GM18951 (cell line): Measurements from ENCODE around the gene ATG2B.

Experiments
- POLR2A ChIP-seq: IDR thresholded peaks from 4 replicates; pipeline ENCODE4 v1.6.1; 2011; ENCODE audit warnings: mild to moderate bottlenecking; ENCODE audit not compliant: insufficient read length, insufficient read depth; ENCODE audit errors: extremely low read depth
- in situ Hi-C: fragments of 300-500 bp; cut with MboI; formaldehyde crosslinking; loops from one replicate; pipeline ENCODE4 v1.12.0; 2022; ENCODE audit warnings: low sequenced_read_pairs, mixed read lengths, inconsistent platforms; ENCODE audit not compliant: unreplicated experiment

The ATG2B gene, protein sequence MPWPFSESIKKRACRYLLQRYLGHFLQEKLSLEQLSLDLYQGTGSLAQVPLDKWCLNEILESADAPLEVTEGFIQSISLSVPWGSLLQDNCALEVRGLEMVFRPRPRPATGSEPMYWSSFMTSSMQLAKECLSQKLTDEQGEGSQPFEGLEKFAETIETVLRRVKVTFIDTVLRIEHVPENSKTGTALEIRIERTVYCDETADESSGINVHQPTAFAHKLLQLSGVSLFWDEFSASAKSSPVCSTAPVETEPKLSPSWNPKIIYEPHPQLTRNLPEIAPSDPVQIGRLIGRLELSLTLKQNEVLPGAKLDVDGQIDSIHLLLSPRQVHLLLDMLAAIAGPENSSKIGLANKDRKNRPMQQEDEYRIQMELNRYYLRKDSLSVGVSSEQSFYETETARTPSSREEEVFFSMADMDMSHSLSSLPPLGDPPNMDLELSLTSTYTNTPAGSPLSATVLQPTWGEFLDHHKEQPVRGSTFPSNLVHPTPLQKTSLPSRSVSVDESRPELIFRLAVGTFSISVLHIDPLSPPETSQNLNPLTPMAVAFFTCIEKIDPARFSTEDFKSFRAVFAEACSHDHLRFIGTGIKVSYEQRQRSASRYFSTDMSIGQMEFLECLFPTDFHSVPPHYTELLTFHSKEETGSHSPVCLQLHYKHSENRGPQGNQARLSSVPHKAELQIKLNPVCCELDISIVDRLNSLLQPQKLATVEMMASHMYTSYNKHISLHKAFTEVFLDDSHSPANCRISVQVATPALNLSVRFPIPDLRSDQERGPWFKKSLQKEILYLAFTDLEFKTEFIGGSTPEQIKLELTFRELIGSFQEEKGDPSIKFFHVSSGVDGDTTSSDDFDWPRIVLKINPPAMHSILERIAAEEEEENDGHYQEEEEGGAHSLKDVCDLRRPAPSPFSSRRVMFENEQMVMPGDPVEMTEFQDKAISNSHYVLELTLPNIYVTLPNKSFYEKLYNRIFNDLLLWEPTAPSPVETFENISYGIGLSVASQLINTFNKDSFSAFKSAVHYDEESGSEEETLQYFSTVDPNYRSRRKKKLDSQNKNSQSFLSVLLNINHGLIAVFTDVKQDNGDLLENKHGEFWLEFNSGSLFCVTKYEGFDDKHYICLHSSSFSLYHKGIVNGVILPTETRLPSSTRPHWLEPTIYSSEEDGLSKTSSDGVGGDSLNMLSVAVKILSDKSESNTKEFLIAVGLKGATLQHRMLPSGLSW (N-terminal part only)

GRCh38 chr14:96362965-96363750 is at the start of gene ATG2B, which contains the start of gene GSKIP:
ATG2B (minus strand) TSS chr14:96363341; CDS start chr14:96362976, 365 bp downstream.
GSKIP (plus strand) TSS chr14:96363526; CDS start chr14:96382248, 18,722 bp downstream.
- in situ Hi-C loops = no loop called here
- TF ChIP-seq POLR2A = peak; percentile 82

DNA sequence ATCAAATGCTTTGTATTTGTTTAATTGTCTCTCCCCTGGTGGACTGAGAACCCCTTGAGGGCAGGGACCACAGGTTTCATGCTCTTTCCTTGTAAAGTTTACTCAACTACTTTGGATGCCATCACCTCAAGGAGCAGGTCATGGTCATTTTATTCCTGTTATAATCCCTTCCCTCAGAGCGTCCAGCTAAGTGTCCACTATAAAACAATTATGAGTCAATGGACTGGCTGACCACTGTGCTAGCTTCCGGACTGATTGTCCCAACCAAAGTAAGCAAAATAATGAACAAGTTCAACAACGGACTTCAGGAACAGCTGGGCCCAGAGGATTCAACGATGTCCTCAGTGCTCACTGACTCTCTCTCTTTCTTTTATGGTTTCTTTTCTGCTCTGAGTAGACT is 47.0 kb upstream of the ATG2B start:
- in situ Hi-C loops = no loop called here
- TF ChIP-seq POLR2A = no peak

GRCh38 chr14:96409701-96410100 is 46.6 kb upstream of the ATG2B start:
- in situ Hi-C loops = no loop called here
- no peak for TF ChIP-seq POLR2A

- in situ Hi-C loops = no loop called here
- no peak for TF ChIP-seq POLR2A
These were observed 45.5 kb upstream of the ATG2B start for GRCh38 chr14:96408608-96409007.

- no peak for TF ChIP-seq POLR2A
- in situ Hi-C loops = no loop called here
These were observed 44.9 kb upstream of the ATG2B start for GRCh38 chr14:96407935-96408570.

DNA sequence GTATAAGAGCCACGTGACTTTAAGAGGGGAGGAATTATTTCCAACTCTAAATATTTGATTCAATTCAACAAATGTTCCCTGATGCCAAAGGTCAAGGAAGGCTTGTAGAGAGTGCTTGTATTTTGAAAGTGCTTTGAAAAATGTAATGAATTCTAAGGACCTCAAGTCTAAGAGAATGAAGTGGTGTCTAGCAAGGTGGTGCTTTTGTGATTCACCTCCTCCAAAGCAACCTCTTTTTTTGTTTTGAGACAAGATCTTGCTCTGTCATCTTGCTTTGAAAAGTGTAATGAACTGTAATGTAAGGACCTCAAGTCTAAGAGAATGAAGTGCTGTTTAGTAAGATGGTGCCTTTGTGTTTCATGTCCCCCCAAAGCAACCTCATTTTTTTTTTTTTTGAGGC is 42.5 kb upstream of the ATG2B start:
- TF ChIP-seq POLR2A = no peak

DNA sequence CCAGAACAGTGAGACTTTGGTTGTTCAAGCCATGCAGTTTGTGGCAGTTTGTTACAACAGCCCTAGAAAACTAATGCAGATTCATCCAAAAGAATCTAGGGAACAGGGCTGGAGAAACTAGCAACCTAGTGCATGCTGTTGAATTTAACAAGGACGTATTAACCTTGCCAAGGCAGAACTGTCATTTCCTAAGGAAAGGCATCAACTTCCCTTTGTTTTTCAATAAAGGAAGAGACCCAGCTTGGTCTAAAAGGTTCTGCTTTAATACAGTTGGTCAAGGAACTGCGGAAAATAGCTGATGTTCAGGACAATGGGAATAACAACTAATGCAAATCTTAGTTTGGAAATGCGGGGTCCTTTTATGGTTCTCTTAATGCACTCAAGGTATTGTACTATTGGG is 40.3 kb upstream of the ATG2B start:
- in situ Hi-C loops = no loop called here
- TF ChIP-seq POLR2A = no peak

More for the DNA sequence above, 42.5 kb upstream of the ATG2B start:
- in situ Hi-C loops = no loop called here

GRCh38 chr14:96400495-96400894 is 37.4 kb upstream of the ATG2B start:
- TF ChIP-seq POLR2A = no peak
- in situ Hi-C loops = no loop called here

DNA sequence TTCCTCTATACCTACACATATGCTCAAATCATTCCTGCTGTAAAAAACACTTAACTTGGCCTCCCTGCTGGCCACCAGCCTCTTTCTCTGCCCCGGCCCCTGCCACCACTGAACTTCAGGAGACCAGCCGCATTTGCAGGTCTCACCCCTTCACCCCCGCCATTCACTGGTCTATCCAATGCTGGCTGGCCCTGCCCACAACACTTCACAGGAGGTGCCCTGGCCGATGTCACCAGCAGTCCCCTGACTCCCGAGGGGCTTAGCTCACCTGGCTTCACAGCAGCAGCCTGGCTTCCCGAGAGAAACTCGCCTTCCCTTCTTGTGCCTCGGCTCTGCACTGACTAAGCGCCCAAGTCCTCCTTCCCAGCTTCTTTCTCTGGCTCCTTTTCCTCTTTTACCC is 36.3 kb upstream of the ATG2B start:
- in situ Hi-C loops = no loop called here
- TF ChIP-seq POLR2A = no peak

GRCh38 chr14:96398921-96399320 is 35.8 kb upstream of the ATG2B start:
- in situ Hi-C loops = no loop called here
- TF ChIP-seq POLR2A = no peak

DNA sequence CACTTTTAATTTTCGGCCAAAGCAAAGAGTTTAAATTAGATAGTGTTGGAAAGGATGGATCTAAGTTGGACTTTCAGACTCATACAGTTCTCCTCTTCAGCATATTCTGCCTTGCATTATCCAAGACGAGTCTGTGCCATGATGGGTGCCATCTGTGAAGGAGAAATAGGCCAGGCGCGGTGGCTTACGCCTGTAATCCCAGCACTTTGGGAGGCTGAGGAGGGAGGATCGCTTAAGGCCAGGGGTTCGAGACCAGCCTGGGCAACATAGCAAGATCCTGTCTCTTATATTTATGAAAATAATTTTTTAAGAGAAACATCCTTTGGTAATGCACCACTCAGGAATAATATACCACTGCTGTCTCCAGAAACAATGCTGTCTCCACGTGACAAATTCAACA is 35.3 kb upstream of the ATG2B start:
- in situ Hi-C loops = no loop called here

More for the DNA sequence above, 35.3 kb upstream of the ATG2B start:
- no peak for TF ChIP-seq POLR2A
